B cell (primary cell): ENCODE measurements around the gene TMEM255B. TPM values are rescaled to one million over a fixed set of nuclear protein-coding genes. Genes with fewer than 3 reads are reported as not detected.

ENCODE experiments used
- ATAC-seq: fragments of 200-7000 bp; cut with Tn5 transposase; one replicate; pipeline ENCODE4 v1.10.0; 2021; ENCODE audit warnings: low read depth, mild to moderate bottlenecking, moderate number of reproducible peaks, moderate library complexity
- CTCF ChIA-PET: fragments of 350-600 bp; sonication (Branson Sonifier 250); formaldehyde crosslinking; loops from one replicate; lab custom pipeline; 2021; ENCODE audit warnings: antibody characterized with exemption, inconsistent platforms; lab: Charles Lee
- POLR2A ChIA-PET: fragments of 350-600 bp; sonication (Branson Sonifier 250); formaldehyde crosslinking; loops from one replicate; lab custom pipeline; 2021; ENCODE audit warnings: antibody characterized with exemption; lab: Charles Lee
- DNase-seq: peaks from one replicate; pipeline ENCODE4 v3.0.0; 2013
- H2AFZ ChIP-seq: 2 replicates; pipeline ENCODE4 v1.6.1; 2012; ENCODE audit warnings: mild to moderate bottlenecking, low read depth, low read length; ENCODE audit not compliant: insufficient read depth, poor library complexity, severe bottlenecking
- H3K27ac ChIP-seq, 2 donors: 1 replicate in 1 of 2; 2 replicates in 1 of 2; pipeline ENCODE4 v1.5.1; 2012 to 2013; ENCODE audit warnings: low read length in 2 of 2, mild to moderate bottlenecking in 2 of 2, moderate library complexity in 1 of 2
- H3K27me3 ChIP-seq, 4 experiments: fragments of 200-600 bp in 1 of 4; sonication (generic) in 1 of 4; replicated peaks in 1 of 4; 1 replicate in 2 of 4; 2 replicates in 2 of 4; pipeline versions ENCODE4 v1.6.1 to v1.7.0; 2013 to 2016; ENCODE audit warnings: low read length in 3 of 4, mild to moderate bottlenecking in 2 of 4, mixed read lengths in 1 of 4, moderate library complexity in 1 of 4; ENCODE audit not compliant: insufficient read depth in 4 of 4, control insufficient read depth in 3 of 4; ENCODE audit errors: control extremely low read depth in 1 of 4
- H3K36me3 ChIP-seq, 2 experiments: replicated peaks in 1 of 2; 1 replicate in 1 of 2; 2 replicates in 1 of 2; pipeline versions ENCODE4 v1.6.1 to v1.7.1; 2013; ENCODE audit warnings: low read length in 1 of 2; ENCODE audit not compliant: insufficient read depth in 2 of 2, control insufficient read depth in 1 of 2; ENCODE audit errors: control extremely low read depth in 1 of 2, extremely low read depth in 1 of 2
- H3K4me1 ChIP-seq, 2 donors: fragments of 200-600 bp in 1 of 2; sonication (generic) in 1 of 2; 1 replicate in 1 of 2; 2 replicates in 1 of 2; pipeline versions ENCODE4 v1.5.1 to v1.6.1; 2013 to 2017; ENCODE audit warnings: low read length in 2 of 2; ENCODE audit not compliant: control insufficient read depth in 2 of 2, insufficient read depth in 2 of 2
- H3K4me2 ChIP-seq: replicated peaks from 2 replicates; pipeline ENCODE3; 2012; ENCODE audit warnings: mild to moderate bottlenecking, low read depth, low read length; ENCODE audit not compliant: poor library complexity, severe bottlenecking
- H3K4me3 ChIP-seq, 5 experiments: fragments of 200-600 bp in 1 of 5; sonication (generic) in 1 of 5; 1 replicate in 3 of 5; 2 replicates in 2 of 5; pipeline versions ENCODE4 v1.5.1 to v1.7.0; 2011 to 2016; ENCODE audit warnings: low read length in 4 of 5, mild to moderate bottlenecking in 4 of 5, low read depth in 2 of 5, control low read depth in 1 of 5, moderate library complexity in 1 of 5; ENCODE audit not compliant: insufficient read depth in 1 of 5; ENCODE audit errors: control extremely low read depth in 1 of 5, extremely low read depth in 1 of 5
- H3K79me2 ChIP-seq: fragments of 200-600 bp; sonication (generic); one replicate; pipeline ENCODE4 v1.6.0; 2016; ENCODE audit warnings: low read length; ENCODE audit not compliant: control insufficient read depth, insufficient read depth
- H3K9ac ChIP-seq: fragments of 200-600 bp; sonication (generic); 2 replicates; pipeline ENCODE4 v1.6.1; 2017; ENCODE audit warnings: mild to moderate bottlenecking, low read length, moderate library complexity
- H3K9me3 ChIP-seq, 3 donors: one replicate each; pipeline versions ENCODE4 v1.6.1 to v1.7.1; 2013; ENCODE audit warnings: low read length in 2 of 3; ENCODE audit not compliant: control insufficient read depth in 2 of 3, insufficient read depth in 1 of 3; ENCODE audit errors: control extremely low read depth in 1 of 3
- H4K20me1 ChIP-seq: 2 replicates; pipeline ENCODE4 v1.6.0; 2012; ENCODE audit warnings: mild to moderate bottlenecking, low read length; ENCODE audit not compliant: insufficient read depth, control insufficient read depth, poor library complexity, severe bottlenecking
- H3K27ac Mint-ChIP-seq: one replicate; pipeline ENCODE4 v1.8.0; 2021; ENCODE audit warnings: mixed read lengths
- H3K27me3 Mint-ChIP-seq: one replicate; pipeline ENCODE4 v1.8.0; 2021; ENCODE audit warnings: mixed read lengths
- H3K4me1 Mint-ChIP-seq: one replicate; pipeline ENCODE4 v1.8.0; 2021; ENCODE audit warnings: mixed read lengths
- H3K4me3 Mint-ChIP-seq: one replicate; pipeline ENCODE4 v1.8.0; 2021; ENCODE audit warnings: mixed read lengths
- H3K9me3 Mint-ChIP-seq: one replicate; pipeline ENCODE4 v1.8.0; 2022; ENCODE audit warnings: mixed read lengths; ENCODE audit not compliant: insufficient read depth
- EZH2 ChIP-seq: IDR thresholded peaks from 2 replicates; pipeline ENCODE4 v1.6.1; 2012; ENCODE audit warnings: borderline replicate concordance, low read depth, mild to moderate bottlenecking, moderate library complexity, low read length; ENCODE audit not compliant: insufficient read depth, poor library complexity, severe bottlenecking
- WGBS: methylation state at CpG from one replicate; pipeline ENCODE4 v1.1.5; 2013; ENCODE audit warnings: missing lambda C conversion rate; ENCODE audit not compliant: insufficient coverage; 5-methylcytosine and 5-hydroxymethylcytosine counted together
- intact Hi-C: fragments of 100-400 bp; cut with micrococcal nuclease; formaldehyde crosslinking; loops from one replicate; pipeline ENCODE4 v1.10.0; 2022
- polyA plus RNA-seq: library from polyadenylated mRNA; depleted of rRNA; stranded (reverse); fragments of >200 nt; gene quantifications from 2 replicates; pipeline ENCODE4 v1.2.3, GENCODE V29; 2012
- total RNA-seq, 2 donors: library from RNA; stranded (reverse); fragments of 120-200 nt in 1 of 2; gene quantifications; 1 replicate in 1 of 2; 2 replicates in 1 of 2; pipeline versions ENCODE4 v1.2.3 to v1.2.4, GENCODE V29; 2013 to 2022
- TF ChIP-seq, protein P1 (sequence below): fragments of 200-600 bp; IDR thresholded peaks from one replicate; pipeline ENCODE4 v1.8.0; 2022; ENCODE audit warnings: antibody characterized with exemption, mild to moderate bottlenecking

The TMEM255B gene
- total and polyA plus RNA-seq, 2 donors (not counting 1 experiment from before 2014, with no cell fraction given): 2.1 to 8.2 TPM

DNA sequence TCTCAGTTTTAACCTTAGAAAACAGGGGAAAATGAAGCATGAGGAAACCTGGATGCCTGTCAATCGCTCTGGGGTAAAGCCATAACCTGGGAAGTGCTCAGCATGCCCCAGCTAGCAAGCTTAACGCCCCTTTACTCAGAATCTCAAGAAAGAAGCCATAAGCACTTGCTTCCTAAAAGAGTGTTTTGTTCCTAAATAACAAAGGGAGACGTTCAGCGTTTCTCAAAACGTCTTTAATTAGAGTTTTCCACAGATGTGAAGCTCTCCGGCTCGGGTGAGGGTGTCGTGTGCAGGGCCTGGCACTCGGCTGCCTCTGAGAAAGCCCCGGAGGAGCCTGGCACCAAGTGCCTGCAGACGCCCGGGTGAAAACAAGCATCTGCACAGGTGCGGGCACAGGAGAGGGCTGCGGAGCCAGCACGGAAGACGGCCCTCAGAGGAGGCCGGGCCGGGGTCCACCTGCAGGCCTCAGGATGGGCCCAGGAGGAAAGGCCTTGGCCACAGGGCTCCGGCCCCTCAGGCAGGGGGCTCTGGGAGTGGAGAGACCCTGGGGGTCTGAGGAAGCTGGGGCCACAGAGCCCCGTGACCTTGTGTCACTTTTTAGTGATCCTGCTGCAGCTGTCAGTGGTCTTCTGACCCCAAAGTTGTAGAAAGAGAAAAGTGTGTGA, 98.6 kb downstream of the TMEM255B start:
- H3K27ac Mint-ChIP-seq: no peak overlapping the region
- no peak for DNase-seq
- 93% methylated on average over 20 of the region's 20 CpGs for WGBS
- peaks cover 10% of the 10 kb centered on the region for H3K4me1 Mint-ChIP-seq
- H3K27ac ChIP-seq: no peak overlapping the region
- no peaks in the 10 kb centered on the region for H4K20me1 ChIP-seq
- no peak overlapping the region for H3K4me3 ChIP-seq
- H3K27me3 ChIP-seq: peaks cover 0 to 60% (median 8%) of the 10 kb centered on the region in 4 experiments
- no peak overlapping the region for H3K4me2 ChIP-seq
- peaks cover 5% of the 10 kb centered on the region for H3K9me3 Mint-ChIP-seq
- H3K27me3 Mint-ChIP-seq: peaks cover 41% of the 10 kb centered on the region
- TF ChIP-seq, protein P1, sequence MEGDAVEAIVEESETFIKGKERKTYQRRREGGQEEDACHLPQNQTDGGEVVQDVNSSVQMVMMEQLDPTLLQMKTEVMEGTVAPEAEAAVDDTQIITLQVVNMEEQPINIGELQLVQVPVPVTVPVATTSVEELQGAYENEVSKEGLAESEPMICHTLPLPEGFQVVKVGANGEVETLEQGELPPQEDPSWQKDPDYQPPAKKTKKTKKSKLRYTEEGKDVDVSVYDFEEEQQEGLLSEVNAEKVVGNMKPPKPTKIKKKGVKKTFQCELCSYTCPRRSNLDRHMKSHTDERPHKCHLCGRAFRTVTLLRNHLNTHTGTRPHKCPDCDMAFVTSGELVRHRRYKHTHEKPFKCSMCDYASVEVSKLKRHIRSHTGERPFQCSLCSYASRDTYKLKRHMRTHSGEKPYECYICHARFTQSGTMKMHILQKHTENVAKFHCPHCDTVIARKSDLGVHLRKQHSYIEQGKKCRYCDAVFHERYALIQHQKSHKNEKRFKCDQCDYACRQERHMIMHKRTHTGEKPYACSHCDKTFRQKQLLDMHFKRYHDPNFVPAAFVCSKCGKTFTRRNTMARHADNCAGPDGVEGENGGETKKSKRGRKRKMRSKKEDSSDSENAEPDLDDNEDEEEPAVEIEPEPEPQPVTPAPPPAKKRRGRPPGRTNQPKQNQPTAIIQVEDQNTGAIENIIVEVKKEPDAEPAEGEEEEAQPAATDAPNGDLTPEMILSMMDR: no peak
- no peak for TF ChIP-seq EZH2
- no peak overlapping the region for H2AFZ ChIP-seq
- no peak overlapping the region for H3K9ac ChIP-seq
- H3K4me1 ChIP-seq: peaks cover 3 to 11% of the 10 kb centered on the region in 2 donors
- no peak overlapping the region for H3K4me3 Mint-ChIP-seq
- CTCF ChIA-PET: no interaction called here
- intact Hi-C loops: no loop called here
- POLR2A ChIA-PET: no interaction called here
- H3K9me3 ChIP-seq: peaks cover 0 to 18% (median 0%) of the 10 kb centered on the region in 3 donors
- no peaks in the 10 kb centered on the region for H3K79me2 ChIP-seq
- H3K36me3 ChIP-seq: no peaks in the 10 kb centered on the region
- no peak for ATAC-seq

DNA sequence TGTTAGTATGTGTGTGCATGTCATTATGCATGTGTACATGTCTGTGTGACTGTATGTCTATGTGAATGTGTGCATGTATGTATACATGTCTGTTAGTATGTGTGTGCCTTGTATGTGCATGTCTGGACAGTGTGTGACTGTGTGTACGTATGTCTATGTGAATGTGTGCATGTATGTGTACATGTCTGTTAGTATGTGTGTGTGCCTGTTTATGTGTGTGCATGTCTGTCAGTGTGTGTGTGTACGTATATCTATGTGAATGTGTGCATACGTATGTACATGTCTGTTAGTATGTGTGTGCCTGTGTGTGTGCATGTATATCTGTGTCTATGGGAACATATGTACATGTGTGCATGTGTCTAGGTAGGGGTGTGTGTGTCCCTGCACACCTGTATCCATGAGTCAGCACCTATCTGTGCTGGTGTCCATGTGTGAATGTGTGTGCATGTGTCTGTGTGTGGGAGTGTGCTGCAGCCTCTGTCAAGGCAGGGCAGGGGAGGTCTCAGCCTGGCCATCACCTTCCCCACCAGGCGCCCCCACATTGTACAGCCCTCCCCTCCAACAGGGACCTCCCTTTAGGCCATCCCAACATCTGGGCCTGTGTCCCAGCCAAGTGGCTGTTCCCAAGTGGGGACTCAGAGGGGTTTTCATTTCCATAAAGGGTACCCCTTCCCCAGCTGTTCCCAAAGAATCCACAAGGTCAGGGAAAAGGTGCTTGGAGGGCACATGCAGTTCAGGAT, 100.5 kb downstream of the TMEM255B start:
- ATAC-seq (no peak), DNase-seq (no peak)
- Mint-ChIP-seq H3K9me3 (peaks cover 5% of the 10 kb centered on the region), H3K27ac (no peak overlapping the region), H3K4me3 (no peak overlapping the region), H3K4me1 (peaks cover 19% of the 10 kb centered on the region), H3K27me3 (peaks cover 42% of the 10 kb centered on the region)
- Histone ChIP-seq H2AFZ (no peak overlapping the region), H3K79me2 (no peaks in the 10 kb centered on the region), H3K4me2 (no peak overlapping the region), H3K4me1 (peaks cover 13 to 24% of the 10 kb centered on the region in 2 donors), H3K9ac (no peak overlapping the region), H3K9me3 (peaks cover 0 to 22% (median 0%) of the 10 kb centered on the region in 3 donors), H3K36me3 (no peaks in the 10 kb centered on the region), H3K27ac (no peak overlapping the region), H3K27me3 (peaks cover 0 to 55% (median 9%) of the 10 kb centered on the region in 4 experiments), H4K20me1 (no peaks in the 10 kb centered on the region), H3K4me3 (no peak overlapping the region)
- no peak for TF ChIP-seq EZH2
- TF ChIP-seq, protein P1: no peak
- CTCF ChIA-PET: no interaction called here
- intact Hi-C loops: no loop called here
- POLR2A ChIA-PET: no interaction called here
- 100% methylated on average over 4 of the region's 4 CpGs for WGBS
